Activated CD8-positive, alpha-beta T cell treated with anti-CD3 and anti-CD28 coated beads, Interleukin-2, amount 10 ng/mL, durations not matched to agents 7 days and 5 days (primary cell): Measurements from ENCODE around the gene CDH16. TPM values are rescaled to one million over a fixed set of nuclear protein-coding genes. Genes with fewer than 3 reads are reported as not detected.

Experiments used
- ATAC-seq: fragments of 150-1000 bp; cut with Tn5 transposase; one replicate; pipeline ENCODE4 v1.10.0; 2021; ENCODE audit warnings: moderate library complexity
- CTCF ChIA-PET: fragments of 350-600 bp; sonication (Branson Sonifier 250); formaldehyde crosslinking; loops from one replicate; lab custom pipeline; 2021; ENCODE audit warnings: antibody characterized with exemption; lab: Charles Lee
- POLR2A ChIA-PET: fragments of 350-600 bp; sonication (Branson Sonifier 250); formaldehyde crosslinking; loops from one replicate; lab custom pipeline; 2021; ENCODE audit warnings: antibody characterized with exemption; lab: Charles Lee
- DNase-seq: peaks from one replicate; pipeline ENCODE4 v3.0.0-alpha.2; 2020
- H3K27ac Mint-ChIP-seq: one replicate; pipeline ENCODE4 v1.8.0; 2021; ENCODE audit warnings: mild to moderate bottlenecking, mixed read lengths
- H3K27me3 Mint-ChIP-seq: one replicate; pipeline ENCODE4 v1.8.0; 2021; ENCODE audit warnings: low read depth, mixed read lengths
- H3K36me3 Mint-ChIP-seq: one replicate; pipeline ENCODE4 v1.8.0; 2021; ENCODE audit warnings: low read depth, mixed read lengths
- H3K4me1 Mint-ChIP-seq: one replicate; pipeline ENCODE4 v1.8.0; 2021; ENCODE audit warnings: low read depth, mixed read lengths
- H3K4me3 Mint-ChIP-seq: one replicate; pipeline ENCODE4 v1.8.0; 2021; ENCODE audit warnings: mild to moderate bottlenecking, mixed read lengths
- H3K9me3 Mint-ChIP-seq: one replicate; pipeline ENCODE4 v1.8.0; 2022; ENCODE audit warnings: mixed read lengths; ENCODE audit not compliant: insufficient read depth
- total RNA-seq, 2 experiments: library from RNA; stranded (reverse); gene quantifications; one replicate each; pipeline ENCODE4 v1.2.3, GENCODE V29; 2021

The CDH16 gene
- total RNA-seq, 2 experiments from 2014 or later = not detected

DNA sequence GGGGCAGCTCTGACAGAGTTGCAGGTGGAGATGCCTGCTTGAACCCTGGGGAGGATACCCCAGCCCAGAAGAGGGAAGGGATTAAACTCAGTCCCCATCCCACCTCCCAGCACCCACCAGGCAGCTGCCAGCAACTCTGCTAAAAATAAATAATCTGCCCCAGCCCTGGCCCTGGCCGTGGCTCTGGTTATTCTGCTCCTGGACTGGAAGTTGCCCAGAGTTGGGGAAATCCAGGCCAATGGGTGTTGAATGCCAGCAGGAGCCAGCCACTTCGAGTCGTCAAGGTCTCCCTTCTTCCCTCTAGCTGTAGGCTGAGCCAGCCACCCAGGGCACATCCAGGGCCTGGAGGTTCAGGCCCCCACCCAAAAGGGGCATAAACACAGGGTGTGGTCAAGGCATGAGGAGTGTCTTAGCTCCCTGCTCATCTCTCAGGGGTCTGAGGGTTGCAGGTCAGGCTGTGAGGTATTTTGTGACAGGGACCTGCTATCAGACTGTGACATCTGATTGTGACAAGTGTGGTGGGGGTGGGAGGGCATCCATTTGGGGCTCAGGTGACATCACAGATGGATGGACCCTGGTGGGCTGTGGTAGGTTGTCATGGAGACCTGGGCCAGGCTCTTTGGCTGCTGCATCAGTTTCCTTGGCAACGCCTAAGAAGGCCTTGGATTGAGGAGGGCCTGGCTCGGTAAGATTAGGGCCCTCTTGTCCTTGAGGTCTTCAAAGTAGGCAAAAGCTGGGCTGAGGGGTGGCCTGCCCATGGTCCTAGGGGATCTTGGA lies 7.7 kb upstream of the CDH16 start:
- ChIA-PET CTCF (interaction anchor here (0.9 to 4.2 kb wide), 9 partner anchors 16 to 318 kb away, joined by 3 to 94 read pairs (median 4); partner anchors contain the start of gene NAE1), POLR2A (interaction anchor here (0.6 to 1.4 kb wide), 4 partner anchors 8 to 167 kb away, joined by 3 read pairs; partner anchors contain the start of gene CDH16)
- no peak overlapping the region for H3K4me3 Mint-ChIP-seq
- H3K27me3 Mint-ChIP-seq = peaks cover 28% of the 10 kb centered on the region
- ATAC-seq (no peak), DNase-seq (no peak)
- H3K27ac Mint-ChIP-seq = no peak overlapping the region
- no peaks in the 10 kb centered on the region for H3K9me3 Mint-ChIP-seq
- peaks cover 5% of the 10 kb centered on the region for H3K36me3 Mint-ChIP-seq
- peaks cover 22% of the 10 kb centered on the region for H3K4me1 Mint-ChIP-seq

DNA sequence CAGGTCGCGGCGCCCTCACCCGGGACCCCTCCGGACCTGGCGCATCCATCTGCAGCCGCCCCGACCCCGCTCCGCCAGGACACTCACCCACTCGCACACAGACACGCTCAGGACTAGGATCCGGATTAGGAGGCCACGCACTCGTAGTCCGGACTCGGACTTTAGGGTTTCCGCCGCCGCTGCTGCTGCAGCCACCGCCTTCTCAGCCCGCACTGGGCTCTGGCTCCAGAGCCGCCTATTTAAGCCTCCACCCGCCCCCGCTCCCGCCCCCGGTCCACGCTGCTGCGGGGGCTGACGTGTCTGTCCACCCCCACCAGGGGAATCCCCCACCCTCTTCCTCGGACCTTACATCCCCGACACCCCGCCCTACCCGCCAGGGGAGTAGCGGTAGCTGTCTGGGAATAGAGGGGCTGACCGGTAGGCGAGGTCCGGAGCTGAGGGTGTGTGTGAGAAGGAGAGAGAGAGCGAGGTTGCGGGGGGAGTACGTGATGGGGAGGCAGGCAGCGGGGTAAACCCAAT lies 6.7 kb upstream of the CDH16 start, which contains the start of gene RRAD:
Gene RRAD, minus strand, starts transcription at position 214 of the 519 bp plus-strand sequence. CDS start 356 bp downstream, outside the sequence.
- DNase-seq = no peak
- ChIA-PET POLR2A (interaction anchor here (0.5 to 0.8 kb wide), 4 partner anchors 26 to 343 kb away, joined by 3 read pairs; no protein-coding TSS in a partner anchor), CTCF (interaction anchor here (0.9 to 4.2 kb wide), 8 partner anchors 15 to 94 kb away, joined by 3 to 94 read pairs (median 4); partner anchors contain the start of gene NAE1)
- ATAC-seq = peak; percentile 25
- H3K27ac Mint-ChIP-seq = no peak within 1 kb of the TSS
- no peaks in the 10 kb centered on the region for H3K9me3 Mint-ChIP-seq
- peak within 1 kb of the TSS; percentile 53 for H3K4me3 Mint-ChIP-seq
- H3K27me3 Mint-ChIP-seq = peaks cover 34% of the 10 kb centered on the region
- H3K4me1 Mint-ChIP-seq = peaks cover 22% of the 10 kb centered on the region
- peaks cover 4% of the 10 kb centered on the region for H3K36me3 Mint-ChIP-seq

DNA sequence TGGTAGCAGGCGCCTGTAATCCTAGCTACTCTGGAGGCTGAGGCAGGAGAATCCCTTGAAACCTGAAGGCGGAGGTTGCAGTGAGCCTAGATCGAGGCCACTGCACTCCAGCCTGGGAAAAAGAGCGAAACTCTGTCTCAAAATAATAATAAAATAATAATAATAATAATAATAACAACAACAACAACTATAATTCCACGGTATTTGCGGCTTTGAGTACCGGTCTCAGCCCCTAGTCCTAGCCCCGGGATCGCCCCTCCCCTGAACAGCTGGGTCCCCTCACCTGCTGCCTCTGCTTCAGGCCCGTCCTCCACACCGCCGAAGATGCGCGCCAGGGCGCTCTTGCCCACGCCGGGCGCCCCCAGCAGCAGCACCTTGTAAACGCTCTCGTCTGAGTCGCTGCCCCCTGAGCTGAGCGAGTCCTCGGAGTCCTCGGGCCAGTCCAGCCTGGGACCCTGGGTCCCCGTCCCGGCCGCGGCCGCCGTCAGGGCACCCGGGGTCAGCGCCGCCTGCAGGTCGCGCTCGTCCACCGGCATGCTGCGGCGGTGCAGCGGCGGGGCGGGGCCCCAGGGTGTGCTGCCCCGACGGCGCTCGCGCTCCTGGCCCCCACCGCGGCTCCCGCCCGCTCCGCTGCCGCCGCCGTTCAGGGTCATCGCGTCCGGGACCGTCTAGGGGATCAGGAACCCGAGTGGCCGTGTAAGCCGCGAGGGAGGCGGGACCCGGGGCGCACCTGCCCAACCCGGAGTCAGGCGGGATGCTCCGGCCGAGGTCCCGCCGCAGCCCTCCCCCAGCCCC lies 6.0 kb upstream of the CDH16 start:
- Mint-ChIP-seq H3K4me1 (peaks cover 22% of the 10 kb centered on the region), H3K4me3 (peak overlapping the region; percentile 53), H3K9me3 (no peaks in the 10 kb centered on the region), H3K27me3 (peaks cover 34% of the 10 kb centered on the region), H3K27ac (no peak overlapping the region), H3K36me3 (no peaks in the 10 kb centered on the region)
- peak; percentile 52 for DNase-seq
- ChIA-PET CTCF (interaction anchor here (0.8 to 4.2 kb wide), 4 partner anchors 30 to 94 kb away, joined by 3 to 27 read pairs (median 4); partner anchors contain the start of gene NAE1), POLR2A (interaction anchor here (0.5 to 0.6 kb wide), 2 partner anchors 98 to 343 kb away, joined by 3 read pairs; no protein-coding TSS in a partner anchor)
- ATAC-seq = peak; percentile 75

DNA sequence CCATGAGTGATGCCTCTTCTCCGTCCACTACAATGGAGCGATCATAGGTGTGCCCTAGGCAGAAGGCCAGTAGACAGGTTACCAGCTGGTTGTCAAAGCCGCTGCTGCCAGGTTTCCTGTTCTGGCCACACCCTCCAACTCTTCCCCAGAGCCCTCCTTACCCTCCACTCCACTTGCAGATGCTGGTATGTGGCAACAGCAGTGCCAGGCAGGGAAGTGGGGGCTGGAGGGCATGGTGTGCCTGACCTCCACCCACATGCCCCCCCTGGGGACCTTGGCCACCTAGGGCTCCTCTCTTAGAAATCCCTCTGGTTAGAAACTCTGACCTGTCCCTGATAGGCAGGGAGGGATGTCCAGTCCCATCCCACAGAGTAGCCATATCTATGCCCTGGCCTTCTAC lies 5.2 kb upstream of the CDH16 start:
- CTCF ChIA-PET = no interaction called here
- Mint-ChIP-seq H3K4me1 (peaks cover 22% of the 10 kb centered on the region), H3K9me3 (no peaks in the 10 kb centered on the region)

DNA sequence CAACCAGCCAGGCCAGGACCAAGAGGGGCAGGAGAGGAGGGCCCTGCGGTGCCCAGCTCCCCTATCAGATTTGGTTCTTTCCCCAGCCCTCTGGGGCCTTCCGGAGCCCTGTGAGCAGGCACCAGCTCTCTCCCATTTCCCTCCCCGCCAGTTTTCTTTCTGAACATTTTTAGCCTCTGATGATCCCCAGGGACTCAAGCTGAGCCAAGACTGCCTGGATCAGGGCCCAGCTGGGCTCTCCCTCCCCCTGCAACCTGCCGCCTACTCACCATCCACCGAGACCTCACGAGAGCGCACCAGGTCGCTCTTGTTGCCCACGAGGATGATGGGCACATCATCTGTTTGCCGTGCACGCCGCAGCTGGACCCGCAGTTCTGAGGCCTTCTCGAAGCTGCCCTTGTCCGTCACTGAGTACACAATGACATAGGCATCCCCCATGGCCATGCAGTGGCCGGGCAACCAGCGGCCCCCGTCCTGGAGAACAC lies 4.6 kb upstream of the CDH16 start:
- H3K27ac Mint-ChIP-seq = no peak overlapping the region
- peaks cover 34% of the 10 kb centered on the region for H3K27me3 Mint-ChIP-seq
- CTCF ChIA-PET = interaction anchor here (0.7 kb wide), 1 partner anchor 54 kb away, joined by 3 read pairs; no protein-coding TSS in a partner anchor
- peaks cover 19% of the 10 kb centered on the region for H3K4me1 Mint-ChIP-seq
- ATAC-seq = no peak
- H3K9me3 Mint-ChIP-seq = no peaks in the 10 kb centered on the region
- H3K36me3 Mint-ChIP-seq = no peaks in the 10 kb centered on the region
- no peak for DNase-seq
- H3K4me3 Mint-ChIP-seq = no peak overlapping the region
- POLR2A ChIA-PET = no interaction called here

More for the DNA sequence above, 5.2 kb upstream of the CDH16 start:
- no peak for DNase-seq
- Mint-ChIP-seq H3K27ac (no peak overlapping the region), H3K36me3 (no peaks in the 10 kb centered on the region), H3K4me3 (no peak overlapping the region), H3K27me3 (peaks cover 34% of the 10 kb centered on the region)
- no peak for ATAC-seq
- POLR2A ChIA-PET = no interaction called here

DNA sequence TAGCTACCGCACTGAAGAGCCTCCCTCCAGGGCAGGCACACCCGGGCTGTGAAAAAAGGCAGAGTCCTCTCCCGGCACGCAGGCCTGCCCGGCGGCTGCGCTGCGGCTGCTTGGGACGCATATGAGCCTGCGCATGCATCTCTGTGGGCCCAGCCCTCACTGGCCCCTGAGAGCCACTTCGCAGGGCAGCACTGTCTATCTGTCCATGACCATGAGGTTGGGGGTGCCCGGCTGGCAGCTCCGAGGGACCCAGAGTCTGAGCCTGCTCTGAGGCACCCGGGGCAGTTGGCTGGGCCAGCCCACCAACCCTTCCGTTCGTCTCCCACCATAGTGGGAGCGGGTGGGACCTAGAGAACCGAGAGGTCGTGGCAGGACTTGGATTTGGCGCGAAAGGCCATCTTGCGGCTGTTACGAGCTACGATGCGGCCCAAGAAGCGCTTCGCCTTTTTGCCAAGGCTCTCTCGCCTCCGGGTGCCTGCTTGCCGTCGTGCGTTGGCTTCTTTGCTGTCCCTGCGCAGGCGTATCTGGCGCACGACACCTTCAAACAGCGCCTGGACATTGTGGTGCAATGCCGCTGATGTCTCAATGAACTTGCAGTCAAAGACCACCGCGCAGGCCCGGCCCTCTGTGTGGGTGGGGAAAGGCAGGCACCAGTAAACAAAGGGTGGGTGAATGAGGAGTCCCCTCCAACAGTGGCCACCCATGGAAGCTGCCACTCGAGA lies 3.2 kb upstream of the CDH16 start:
- Mint-ChIP-seq H3K27me3 (peaks cover 34% of the 10 kb centered on the region), H3K4me1 (peaks cover 11% of the 10 kb centered on the region), H3K9me3 (no peaks in the 10 kb centered on the region), H3K4me3 (no peak overlapping the region), H3K36me3 (no peaks in the 10 kb centered on the region), H3K27ac (no peak overlapping the region)
- DNase-seq (no peak), ATAC-seq (no peak)
- ChIA-PET CTCF (no interaction called here), POLR2A (interaction anchor here (1.2 kb wide), 1 partner anchor 11 kb away, joined by 3 read pairs; no protein-coding TSS in a partner anchor)

DNA sequence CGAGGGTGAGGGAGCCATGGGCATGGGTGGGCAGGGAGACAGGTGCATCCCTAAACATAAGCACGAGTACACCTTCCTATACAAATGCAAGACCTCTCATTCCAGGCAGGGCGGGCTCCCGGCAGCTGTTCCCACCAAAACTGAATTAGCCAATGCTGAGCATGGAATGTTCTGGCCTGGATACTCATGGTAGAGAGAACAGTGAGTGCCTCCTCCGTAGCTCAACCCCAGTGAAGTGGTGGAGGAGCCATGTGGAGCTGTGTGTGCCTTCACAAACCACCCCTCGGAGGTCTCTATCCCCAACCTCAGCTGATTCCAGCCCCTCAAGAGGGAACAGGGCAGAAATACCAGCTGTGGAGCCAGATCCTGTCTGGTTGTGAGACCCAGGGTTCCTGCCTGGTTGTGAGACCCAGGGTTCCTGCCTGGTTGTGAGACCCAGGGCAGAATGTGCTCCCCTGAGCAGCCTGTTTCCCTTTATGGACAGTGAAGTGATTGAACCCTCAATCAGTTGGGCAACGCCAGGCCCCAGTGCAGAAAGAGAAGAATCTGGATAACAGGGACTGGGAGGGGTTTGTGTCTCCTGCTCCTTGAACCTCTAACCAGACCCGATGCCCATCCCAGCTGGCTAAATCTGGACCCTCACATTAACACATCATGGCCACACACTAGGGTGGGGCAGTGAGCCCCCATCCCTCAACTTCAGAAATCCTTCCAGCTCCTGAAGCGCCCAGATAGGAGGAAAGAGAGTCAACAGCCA lies 2.4 kb upstream of the CDH16 start:
- no peaks in the 10 kb centered on the region for H3K9me3 Mint-ChIP-seq
- DNase-seq (no peak), ATAC-seq (no peak)
- CTCF ChIA-PET = no interaction called here
- no peaks in the 10 kb centered on the region for H3K36me3 Mint-ChIP-seq
- no peak overlapping the region for H3K27ac Mint-ChIP-seq
- POLR2A ChIA-PET = interaction anchor here (1.2 kb wide), 1 partner anchor 12 kb away, joined by 3 read pairs; no protein-coding TSS in a partner anchor
- H3K4me1 Mint-ChIP-seq = peaks cover 11% of the 10 kb centered on the region
- H3K27me3 Mint-ChIP-seq = peaks cover 36% of the 10 kb centered on the region
- H3K4me3 Mint-ChIP-seq = no peak overlapping the region

DNA sequence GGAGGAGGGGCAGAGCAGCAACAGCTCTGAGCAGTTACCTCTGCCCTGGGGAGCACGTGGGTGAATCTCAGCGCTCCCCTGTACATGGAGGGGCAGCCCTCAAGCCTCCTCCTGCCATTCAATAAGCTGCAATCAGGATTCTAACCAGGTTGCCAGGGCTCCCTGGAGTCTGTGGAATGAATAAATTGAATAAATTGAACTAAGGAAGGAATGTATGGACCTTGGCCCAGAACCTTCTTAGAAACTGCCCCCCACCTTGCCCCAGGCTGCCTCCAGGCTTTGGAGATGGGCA lies 1.6 kb upstream of the CDH16 start:
- H3K9me3 Mint-ChIP-seq = no peaks in the 10 kb centered on the region
- no peak overlapping the region for H3K27ac Mint-ChIP-seq
- ChIA-PET POLR2A (no interaction called here), CTCF (interaction anchor here (1.9 kb wide), 1 partner anchor 25 kb away, joined by 7 read pairs; no protein-coding TSS in a partner anchor)
- H3K4me3 Mint-ChIP-seq = no peak overlapping the region
- peaks cover 28% of the 10 kb centered on the region for H3K27me3 Mint-ChIP-seq
- H3K4me1 Mint-ChIP-seq = peaks cover 4% of the 10 kb centered on the region
- DNase-seq (no peak), ATAC-seq (no peak)
- H3K36me3 Mint-ChIP-seq = no peaks in the 10 kb centered on the region

DNA sequence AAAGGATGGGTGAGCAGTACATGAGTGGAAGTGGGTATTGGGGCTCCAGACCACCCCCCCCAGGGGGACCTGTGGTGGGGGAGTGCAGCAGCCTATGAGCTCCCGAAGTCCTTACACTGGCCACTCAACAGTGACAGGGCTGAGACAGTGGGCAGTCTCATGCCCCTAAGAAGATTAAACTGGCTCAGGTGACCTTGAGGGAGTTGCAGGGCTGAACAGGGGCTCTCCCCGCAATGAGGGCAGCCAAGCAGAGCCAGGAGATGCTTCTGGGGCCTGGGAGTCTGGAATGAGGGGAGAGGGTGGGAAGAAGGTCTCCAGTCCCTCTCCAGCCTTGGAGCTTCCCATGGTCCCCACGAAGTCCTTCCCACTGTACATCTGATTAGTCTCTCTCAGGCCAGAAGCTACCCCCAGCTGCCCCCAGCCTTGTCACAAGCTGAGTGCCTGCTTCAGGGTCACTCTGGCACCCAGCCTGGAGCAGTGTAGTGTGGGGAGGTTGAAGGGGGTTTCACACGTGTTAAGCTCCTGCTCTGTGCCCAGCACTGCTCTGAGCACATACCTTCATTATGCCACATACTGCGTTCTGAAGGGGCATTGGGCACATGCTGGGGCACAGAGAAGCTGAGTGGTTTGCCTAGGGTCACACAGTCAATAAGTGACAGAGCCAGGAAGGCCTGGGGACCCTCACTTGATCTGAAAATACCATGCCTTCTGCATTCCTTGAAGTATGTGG lies 1.0 kb upstream of the CDH16 start:
- Mint-ChIP-seq H3K4me1 (peaks cover 4% of the 10 kb centered on the region), H3K4me3 (no peak overlapping the region), H3K27ac (no peak overlapping the region), H3K27me3 (peaks cover 26% of the 10 kb centered on the region), H3K36me3 (no peaks in the 10 kb centered on the region), H3K9me3 (no peaks in the 10 kb centered on the region)
- POLR2A ChIA-PET = interaction anchor here (0.8 kb wide), 1 partner anchor 14 kb away, joined by 3 read pairs; no protein-coding TSS in a partner anchor
- CTCF ChIA-PET = interaction anchor here (1.9 kb wide), 1 partner anchor 24 kb away, joined by 7 read pairs; no protein-coding TSS in a partner anchor
- ATAC-seq = no peak
- DNase-seq = no peak

DNA sequence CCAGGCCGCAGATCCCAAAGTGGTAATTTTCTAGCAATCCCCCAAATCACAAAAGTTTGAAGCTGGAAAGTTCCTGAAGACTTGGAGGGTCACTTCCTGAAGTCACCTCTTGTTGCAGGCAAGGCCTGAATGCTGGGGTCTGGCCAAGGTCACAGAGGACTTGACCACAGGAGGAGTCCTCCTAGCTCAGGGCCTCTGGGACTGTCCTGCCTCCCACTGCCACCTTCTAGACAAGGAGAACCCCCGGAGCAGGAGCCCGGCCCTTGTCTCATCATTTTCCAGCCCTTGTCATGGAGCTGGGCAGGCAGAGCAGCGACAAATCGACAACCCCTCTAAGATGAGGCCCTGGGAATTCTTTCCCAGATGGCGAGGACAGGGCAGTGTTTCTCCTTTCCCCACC lies 330 bp downstream of the CDH16 start:
- H3K36me3 Mint-ChIP-seq = no peaks in the 10 kb centered on the region
- peaks cover 14% of the 10 kb centered on the region for H3K27me3 Mint-ChIP-seq
- no peak overlapping the region for H3K4me3 Mint-ChIP-seq
- ATAC-seq (no peak), DNase-seq (no peak)
- H3K27ac Mint-ChIP-seq = no peak overlapping the region
- ChIA-PET CTCF (interaction anchor here (3.2 kb wide), 1 partner anchor 10 kb away, joined by 12 read pairs; no protein-coding TSS in a partner anchor), POLR2A (interaction anchor here (0.6 to 0.8 kb wide), 3 partner anchors 9 to 130 kb away, joined by 3 read pairs; no protein-coding TSS in a partner anchor)
- no peaks in the 10 kb centered on the region for H3K9me3 Mint-ChIP-seq
- no peaks in the 10 kb centered on the region for H3K4me1 Mint-ChIP-seq
